SK-N-SH treated with all-trans-retinoic acid at 6 μM for 48 hours (cell line): ENCODE data around the gene KIAA1549.

Experiments used
- ARNTL ChIP-seq: fragments of 450-650 bp; formaldehyde crosslinking; IDR thresholded peaks from 2 replicates; pipeline ENCODE4 v1.5.0; 2020; ENCODE audit warnings: low read depth, mild to moderate bottlenecking, moderate library complexity, borderline replicate concordance
- GLIS3 ChIP-seq: fragments of 250-450 bp; sonication (Bioruptor Pico); IDR thresholded peaks from 2 replicates; pipeline ENCODE4 v1.5.0; 2020; ENCODE audit warnings: mild to moderate bottlenecking, moderate library complexity
- OSR1 ChIP-seq: fragments of 250-450 bp; sonication (Bioruptor Pico); IDR thresholded peaks from 2 replicates; pipeline ENCODE4 v1.8.0; 2022; ENCODE audit warnings: moderate library complexity, mild to moderate bottlenecking, inconsistent platforms
- ZFP3 ChIP-seq: fragments of 250-450 bp; sonication (Bioruptor Pico); IDR thresholded peaks from 2 replicates; pipeline ENCODE4 v1.5.0; 2020; ENCODE audit warnings: mild to moderate bottlenecking, moderate library complexity
- ZFP30 ChIP-seq: fragments of 450-650 bp; formaldehyde crosslinking; IDR thresholded peaks from 2 replicates; pipeline ENCODE4 v1.5.0; 2022; ENCODE audit warnings: mild to moderate bottlenecking, moderate library complexity
- TF ChIP-seq, protein P1 (sequence below): fragments of 250-450 bp; sonication (Bioruptor Pico); IDR thresholded peaks from 2 replicates; pipeline ENCODE4 v1.5.1; 2020; ENCODE audit warnings: low read depth, mild to moderate bottlenecking, moderate library complexity
- TF ChIP-seq, protein P2 (sequence below): fragments of 250-450 bp; sonication (Bioruptor Pico); IDR thresholded peaks from 2 replicates; pipeline ENCODE4 v1.5.0; 2020; ENCODE audit warnings: mild to moderate bottlenecking, moderate library complexity

DNA sequence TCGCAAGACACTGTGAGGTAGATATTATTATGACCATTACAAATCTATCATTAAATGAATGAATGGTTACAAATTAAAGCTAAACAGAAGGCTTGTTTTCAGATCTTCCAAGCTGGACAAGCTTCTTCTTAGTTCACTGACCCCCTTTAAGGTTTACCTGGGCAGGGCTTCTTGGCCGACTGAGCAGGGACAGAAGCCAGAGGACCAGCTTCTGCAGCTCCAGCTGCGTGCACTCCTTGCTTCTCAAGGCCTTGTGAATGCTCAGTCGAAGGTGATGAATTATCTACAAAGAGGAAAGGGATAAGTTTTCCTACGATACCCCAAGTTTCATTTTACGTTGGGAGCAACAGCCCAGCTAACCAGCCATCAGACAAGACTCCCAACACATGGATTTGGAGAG is 45.4 kb upstream of the KIAA1549 start:
- no peak for TF ChIP-seq GLIS3 (CRISPR knock-in tag)
- TF ChIP-seq, protein P1, sequence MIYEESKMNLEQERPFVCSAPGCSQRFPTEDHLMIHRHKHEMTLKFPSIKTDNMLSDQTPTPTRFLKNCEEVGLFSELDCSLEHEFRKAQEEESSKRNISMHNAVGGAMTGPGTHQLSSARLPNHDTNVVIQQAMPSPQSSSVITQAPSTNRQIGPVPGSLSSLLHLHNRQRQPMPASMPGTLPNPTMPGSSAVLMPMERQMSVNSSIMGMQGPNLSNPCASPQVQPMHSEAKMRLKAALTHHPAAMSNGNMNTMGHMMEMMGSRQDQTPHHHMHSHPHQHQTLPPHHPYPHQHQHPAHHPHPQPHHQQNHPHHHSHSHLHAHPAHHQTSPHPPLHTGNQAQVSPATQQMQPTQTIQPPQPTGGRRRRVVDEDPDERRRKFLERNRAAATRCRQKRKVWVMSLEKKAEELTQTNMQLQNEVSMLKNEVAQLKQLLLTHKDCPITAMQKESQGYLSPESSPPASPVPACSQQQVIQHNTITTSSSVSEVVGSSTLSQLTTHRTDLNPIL (CRISPR knock-in tag) = no peak
- no peak for TF ChIP-seq ARNTL (CRISPR knock-in tag)
- TF ChIP-seq ZFP3 (CRISPR knock-in tag) = no peak
- no peak for TF ChIP-seq OSR1 (CRISPR knock-in tag)
- TF ChIP-seq, protein P2, sequence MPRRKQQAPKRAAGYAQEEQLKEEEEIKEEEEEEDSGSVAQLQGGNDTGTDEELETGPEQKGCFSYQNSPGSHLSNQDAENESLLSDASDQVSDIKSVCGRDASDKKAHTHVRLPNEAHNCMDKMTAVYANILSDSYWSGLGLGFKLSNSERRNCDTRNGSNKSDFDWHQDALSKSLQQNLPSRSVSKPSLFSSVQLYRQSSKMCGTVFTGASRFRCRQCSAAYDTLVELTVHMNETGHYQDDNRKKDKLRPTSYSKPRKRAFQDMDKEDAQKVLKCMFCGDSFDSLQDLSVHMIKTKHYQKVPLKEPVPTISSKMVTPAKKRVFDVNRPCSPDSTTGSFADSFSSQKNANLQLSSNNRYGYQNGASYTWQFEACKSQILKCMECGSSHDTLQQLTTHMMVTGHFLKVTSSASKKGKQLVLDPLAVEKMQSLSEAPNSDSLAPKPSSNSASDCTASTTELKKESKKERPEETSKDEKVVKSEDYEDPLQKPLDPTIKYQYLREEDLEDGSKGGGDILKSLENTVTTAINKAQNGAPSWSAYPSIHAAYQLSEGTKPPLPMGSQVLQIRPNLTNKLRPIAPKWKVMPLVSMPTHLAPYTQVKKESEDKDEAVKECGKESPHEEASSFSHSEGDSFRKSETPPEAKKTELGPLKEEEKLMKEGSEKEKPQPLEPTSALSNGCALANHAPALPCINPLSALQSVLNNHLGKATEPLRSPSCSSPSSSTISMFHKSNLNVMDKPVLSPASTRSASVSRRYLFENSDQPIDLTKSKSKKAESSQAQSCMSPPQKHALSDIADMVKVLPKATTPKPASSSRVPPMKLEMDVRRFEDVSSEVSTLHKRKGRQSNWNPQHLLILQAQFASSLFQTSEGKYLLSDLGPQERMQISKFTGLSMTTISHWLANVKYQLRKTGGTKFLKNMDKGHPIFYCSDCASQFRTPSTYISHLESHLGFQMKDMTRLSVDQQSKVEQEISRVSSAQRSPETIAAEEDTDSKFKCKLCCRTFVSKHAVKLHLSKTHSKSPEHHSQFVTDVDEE (CRISPR knock-in tag) = no peak
- no peak for TF ChIP-seq ZFP30 (CRISPR knock-in tag)
